GM10266 (cell line): ENCODE data around the gene KRR1.
"Not testable (repeated sequence)": the region's sequence is repeated elsewhere in the genome, so short reads cannot be mapped to it uniquely, and the experiment has no call there.

Experiments used
- DNase-seq: peaks from one replicate; pipeline ENCODE4 v3.0.0; 2012; ENCODE audit errors: extremely low spot score
- CTCF ChIP-seq: IDR thresholded peaks from 2 replicates; pipeline ENCODE4 v1.5.1; 2012; ENCODE audit warnings: mild to moderate bottlenecking, low read depth; ENCODE audit not compliant: control insufficient read depth, insufficient read depth; ENCODE audit errors: missing control alignments

The KRR1 gene

GRCh38 chr12:75443709-75444108, 67.7 kb downstream of the KRR1 start:
- TF ChIP-seq CTCF = no peak
- no peak for DNase-seq

GRCh38 chr12:75442454-75442853, 69.0 kb downstream of the KRR1 start:
- DNase-seq = not testable (repeated sequence)

- DNase-seq = not testable (repeated sequence)
These were observed 69.5 kb downstream of the KRR1 start for GRCh38 chr12:75441687-75442449.
